NB4 (cell line): ENCODE results near the gene TPST1.

Source experiments
- DNase-seq: peaks from one replicate; pipeline ENCODE4 v3.0.0; 2010; ENCODE audit warnings: low read depth
- H3K4me3 ChIP-seq: one replicate; pipeline ENCODE4 v1.5.1; 2011; ENCODE audit warnings: mild to moderate bottlenecking, low read depth, low read length, moderate library complexity
- MYC ChIP-seq: IDR thresholded peaks from 2 replicates; pipeline ENCODE4 v1.6.1; 2011; ENCODE audit warnings: low read depth, low read length
- POLR2A ChIP-seq: IDR thresholded peaks from 2 replicates; pipeline ENCODE4 v1.6.1; 2011; ENCODE audit warnings: mild to moderate bottlenecking; ENCODE audit not compliant: insufficient read length; ENCODE audit errors: extremely low read depth
- TF ChIP-seq, protein P1 (sequence below): IDR thresholded peaks from one replicate; pipeline ENCODE4 v1.5.1; 2012; ENCODE audit warnings: low read depth, low read length
- TF ChIP-seq, protein P2 (sequence below): IDR thresholded peaks from 2 replicates; pipeline ENCODE4 v1.6.1; 2011; ENCODE audit warnings: low read depth, low read length

TPST1 gene

DNA sequence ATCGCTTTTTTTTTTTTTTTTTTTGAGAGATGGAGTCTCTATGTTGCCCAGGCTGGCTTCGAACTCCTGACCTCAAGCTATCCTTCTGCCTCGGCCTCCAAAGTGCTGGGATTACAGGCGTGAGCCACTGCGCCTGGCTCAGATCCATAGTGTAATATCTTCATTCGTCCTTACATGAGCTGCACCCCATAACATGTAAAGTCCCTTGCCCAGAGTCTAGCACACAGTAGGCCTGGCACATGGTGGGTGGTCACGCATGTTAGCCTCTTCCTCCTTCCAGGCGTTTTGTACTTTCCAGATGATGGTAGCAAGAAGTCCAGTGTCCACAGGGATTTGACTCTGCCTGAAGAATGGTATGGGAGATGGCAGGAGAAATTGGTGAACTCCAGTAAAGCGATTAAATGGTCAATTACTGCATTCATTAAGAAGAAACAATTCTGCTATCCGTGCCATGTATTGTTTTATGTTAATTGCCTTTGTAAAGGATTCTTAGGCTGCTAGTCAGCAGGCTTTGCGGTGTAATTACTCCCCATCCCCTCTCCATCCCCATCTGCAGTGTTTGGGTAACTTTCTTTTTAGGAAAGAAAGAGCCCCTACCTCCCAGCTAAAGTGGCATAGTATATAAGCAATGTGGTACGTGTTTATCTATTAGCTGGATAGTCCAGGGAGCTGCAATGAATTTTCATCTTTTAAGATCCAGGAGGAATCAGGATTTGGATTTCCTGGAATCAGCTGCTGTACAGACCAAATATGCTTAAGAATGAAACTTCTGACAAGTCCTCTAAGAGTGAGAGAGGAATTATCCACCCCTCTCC is 1.2 kb downstream of the TPST1 start:
- TF ChIP-seq, protein P1, sequence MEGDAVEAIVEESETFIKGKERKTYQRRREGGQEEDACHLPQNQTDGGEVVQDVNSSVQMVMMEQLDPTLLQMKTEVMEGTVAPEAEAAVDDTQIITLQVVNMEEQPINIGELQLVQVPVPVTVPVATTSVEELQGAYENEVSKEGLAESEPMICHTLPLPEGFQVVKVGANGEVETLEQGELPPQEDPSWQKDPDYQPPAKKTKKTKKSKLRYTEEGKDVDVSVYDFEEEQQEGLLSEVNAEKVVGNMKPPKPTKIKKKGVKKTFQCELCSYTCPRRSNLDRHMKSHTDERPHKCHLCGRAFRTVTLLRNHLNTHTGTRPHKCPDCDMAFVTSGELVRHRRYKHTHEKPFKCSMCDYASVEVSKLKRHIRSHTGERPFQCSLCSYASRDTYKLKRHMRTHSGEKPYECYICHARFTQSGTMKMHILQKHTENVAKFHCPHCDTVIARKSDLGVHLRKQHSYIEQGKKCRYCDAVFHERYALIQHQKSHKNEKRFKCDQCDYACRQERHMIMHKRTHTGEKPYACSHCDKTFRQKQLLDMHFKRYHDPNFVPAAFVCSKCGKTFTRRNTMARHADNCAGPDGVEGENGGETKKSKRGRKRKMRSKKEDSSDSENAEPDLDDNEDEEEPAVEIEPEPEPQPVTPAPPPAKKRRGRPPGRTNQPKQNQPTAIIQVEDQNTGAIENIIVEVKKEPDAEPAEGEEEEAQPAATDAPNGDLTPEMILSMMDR = no peak
- TF ChIP-seq POLR2A (no peak), MYC (no peak)
- TF ChIP-seq, protein P2, sequence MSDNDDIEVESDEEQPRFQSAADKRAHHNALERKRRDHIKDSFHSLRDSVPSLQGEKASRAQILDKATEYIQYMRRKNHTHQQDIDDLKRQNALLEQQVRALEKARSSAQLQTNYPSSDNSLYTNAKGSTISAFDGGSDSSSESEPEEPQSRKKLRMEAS = no peak
- no peak for DNase-seq
- no peak overlapping the region for H3K4me3 ChIP-seq

DNA sequence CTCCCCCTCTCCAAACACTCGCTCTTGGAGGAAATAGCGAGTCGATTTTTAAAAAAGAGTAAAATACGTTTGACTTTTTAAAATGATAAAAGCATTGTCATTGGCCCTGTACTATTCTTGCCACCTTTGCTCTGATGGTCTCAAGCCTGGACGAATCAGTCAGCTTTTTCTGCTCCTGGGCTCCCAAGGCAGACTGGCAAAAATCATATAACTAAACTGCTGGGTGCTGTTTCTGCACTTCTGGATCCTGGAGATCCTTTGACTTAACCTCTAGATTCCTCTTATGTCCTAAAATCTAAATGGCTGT is 1.8 kb downstream of the TPST1 start:
- TF ChIP-seq, protein P2 = no peak
- TF ChIP-seq, protein P1 = no peak
- TF ChIP-seq MYC (no peak), POLR2A (no peak)
- DNase-seq = no peak
- H3K4me3 ChIP-seq = no peak overlapping the region

DNA sequence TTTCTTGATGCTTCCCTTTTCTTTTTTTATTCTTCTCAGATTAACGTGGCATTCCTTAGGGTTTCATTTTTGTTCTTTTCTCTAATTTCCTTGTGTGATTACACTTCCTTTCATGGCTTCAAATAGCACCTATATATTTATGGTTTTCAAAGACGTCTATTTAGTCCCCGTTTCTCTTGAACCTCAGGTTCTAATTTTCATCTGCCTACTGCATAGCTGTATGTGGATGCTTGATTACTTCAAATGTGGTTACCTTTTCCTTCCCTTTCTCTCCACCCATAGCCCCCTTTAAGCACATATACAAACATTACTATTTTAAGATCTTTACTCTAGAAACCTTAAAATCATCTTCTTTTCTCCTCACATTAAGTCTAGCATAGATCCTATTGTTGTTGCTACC is 2.4 kb downstream of the TPST1 start:
- no peak for DNase-seq
- TF ChIP-seq, protein P1 = no peak
- TF ChIP-seq, protein P2 = no peak
- no peak for TF ChIP-seq POLR2A
- no peak for TF ChIP-seq MYC

DNA sequence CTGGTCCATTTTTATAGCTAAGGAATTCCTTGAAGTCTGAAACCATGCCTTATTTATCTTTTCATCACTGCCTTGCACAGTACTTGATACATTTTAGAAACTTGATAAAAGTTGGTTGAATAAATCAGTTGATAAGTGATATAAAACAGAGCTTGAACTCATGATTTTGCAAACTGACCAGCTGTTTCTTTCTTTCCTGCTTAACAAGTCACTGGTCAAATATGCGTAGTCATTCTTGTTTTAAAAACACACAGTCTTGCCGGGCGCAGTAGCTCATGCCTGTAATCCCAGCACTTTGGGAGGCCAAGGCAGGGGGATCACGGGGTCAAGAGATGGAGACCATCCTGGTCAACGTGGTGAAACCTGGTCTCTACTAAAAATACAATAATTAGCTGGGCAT is 6.3 kb downstream of the TPST1 start:
- no peak for DNase-seq
- H3K4me3 ChIP-seq = no peak overlapping the region
- TF ChIP-seq POLR2A (no peak), MYC (no peak)
- TF ChIP-seq, protein P1 = no peak
- TF ChIP-seq, protein P2 = no peak

More for the DNA sequence above, 2.4 kb downstream of the TPST1 start:
- H3K4me3 ChIP-seq = no peak overlapping the region

DNA sequence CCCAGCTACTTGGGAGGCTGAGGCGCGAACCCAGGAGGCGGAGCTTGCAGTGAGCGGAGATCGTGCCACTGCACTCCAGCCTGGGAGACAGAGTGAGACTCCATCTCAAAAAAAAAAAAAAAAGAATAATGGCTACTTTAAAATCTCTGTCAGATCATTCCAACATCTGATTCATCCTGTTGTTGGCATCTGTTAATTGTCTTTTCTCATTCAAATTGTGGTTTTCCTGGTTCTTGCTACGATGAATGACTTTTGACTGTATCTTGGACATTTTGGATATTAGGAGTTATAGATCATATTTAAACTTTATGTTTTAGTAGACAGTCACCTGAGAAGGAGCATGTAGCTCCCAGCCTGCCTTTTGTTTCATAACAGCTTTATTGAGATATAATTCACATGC is 8.5 kb downstream of the TPST1 start:
- TF ChIP-seq MYC (no peak), POLR2A (no peak)
- TF ChIP-seq, protein P2 = no peak
- TF ChIP-seq, protein P1 = no peak
- no peak for DNase-seq
- no peak overlapping the region for H3K4me3 ChIP-seq
